ENCODE measurements around the gene TIGAR.

The TIGAR gene

GRCh38 chr12:4386801-4387200, 65.8 kb downstream of the TIGAR start:
- no peak for DNase-seq

GRCh38 chr12:4387607-4388006, 66.6 kb downstream of the TIGAR start:
- DNase-seq: no peak

- DNase-seq: no peak
These were observed 67.0 kb downstream of the TIGAR start for GRCh38 chr12:4388032-4388431.

GRCh38 chr12:4388662-4389061, 67.6 kb downstream of the TIGAR start:
- no peak for DNase-seq

GRCh38 chr12:4392223-4392742, 71.3 kb downstream of the TIGAR start:
- no peak for DNase-seq

- DNase-seq: no peak
These were observed 72.2 kb downstream of the TIGAR start for GRCh38 chr12:4393211-4393610.

GRCh38 chr12:4395818-4396217, 74.8 kb downstream of the TIGAR start:
- DNase-seq: no peak

- no peak for DNase-seq
These were observed 80.1 kb downstream of the TIGAR start for GRCh38 chr12:4401117-4401516.

- no peak for DNase-seq
These were observed 82.0 kb downstream of the TIGAR start for GRCh38 chr12:4402996-4403395.

All from NCI-H1092 treated with DMSO at 0.1 percent for 48 hours (cell line).